Measurements from ENCODE around the gene PKD1L1.

PKD1L1 gene

DNA sequence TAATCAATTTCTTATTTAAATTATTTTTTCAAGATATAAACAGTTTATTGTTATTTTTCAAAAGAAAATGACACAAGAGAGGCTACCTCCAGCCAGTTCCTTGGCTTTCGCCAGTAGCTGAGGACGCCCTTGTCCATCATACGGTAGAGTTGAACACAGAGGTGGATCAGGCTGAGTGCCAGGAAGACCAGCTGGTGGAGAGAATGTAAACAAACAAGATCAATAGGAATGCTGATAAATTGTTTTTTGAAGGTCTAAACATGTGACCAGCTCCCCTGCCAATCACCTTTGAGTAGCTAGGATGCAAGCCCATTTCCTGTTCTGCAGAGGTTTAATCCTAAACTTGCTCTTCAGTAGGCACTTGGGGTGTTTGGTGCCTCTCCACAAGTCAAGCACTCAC lies 138.9 kb downstream of the PKD1L1 start:
- no peak overlapping the region for H3K27ac ChIP-seq (ENCODE audit: extremely low read depth, low read depth, low read length)
- no peak overlapping the region for H3K4me3 ChIP-seq (ENCODE audit: low read depth, low read length)
- no peaks in the 10 kb centered on the region for H3K36me3 ChIP-seq (ENCODE audit: control insufficient read depth in 2 of 2, insufficient read depth in 1 of 2, low read length in 2 of 2)
- no peaks in the 10 kb centered on the region for H3K4me1 ChIP-seq (ENCODE audit: control insufficient read depth, insufficient read depth, low read length)
- no peaks in the 10 kb centered on the region for H3K9me3 ChIP-seq (ENCODE audit: control insufficient read depth, insufficient read depth, low read depth, low read length)
- ChIA-PET POLR2A (no interaction called here), CTCF (interaction anchor here (0.7 to 3.9 kb wide), 5 partner anchors 10 to 1187 kb away, joined by 3 to 11 read pairs (median 4); no protein-coding TSS in a partner anchor)
- no peak for TF ChIP-seq SP3 (tag by site-specific recombination; IDR thresholded peaks at IDR 0.05)
- no peak for TF ChIP-seq ZNF423 (tag by site-specific recombination; IDR thresholded peaks at IDR 0.05)
- TF ChIP-seq PRDM10 (tag by site-specific recombination; IDR thresholded peaks at IDR 0.05) = no peak

GRCh38 chr7:47808321-47808720 lies 139.9 kb downstream of the PKD1L1 start:
- H3K9me3 ChIP-seq (ENCODE audit: control insufficient read depth, insufficient read depth, low read depth, low read length) = no peaks in the 10 kb centered on the region
- POLR2A ChIA-PET = no interaction called here
- H3K27ac ChIP-seq (ENCODE audit: extremely low read depth, low read depth, low read length) = no peak overlapping the region
- TF ChIP-seq ZNF449 (tag by site-specific recombination; IDR thresholded peaks at IDR 0.05) = no peak
- TF ChIP-seq BCL6B (tag by site-specific recombination; IDR thresholded peaks at IDR 0.05) = no peak
- TF ChIP-seq ZNF221 (tag by site-specific recombination; IDR thresholded peaks at IDR 0.05; ENCODE audit: borderline replicate concordance) = no peak
- TF ChIP-seq ZNF488 (tag by site-specific recombination; IDR thresholded peaks at IDR 0.05) = no peak
- TF ChIP-seq ZFP69B (tag by site-specific recombination; IDR thresholded peaks at IDR 0.05) = no peak
- no peak for TF ChIP-seq ZBTB11 (tag by site-specific recombination; conservative IDR thresholded peaks at IDR 0.05; ENCODE audit: low read depth)
- TF ChIP-seq ZNF433 (tag by site-specific recombination; IDR thresholded peaks at IDR 0.05; ENCODE audit: low read depth) = no peak
- TF ChIP-seq ZNF132 (tag by site-specific recombination; IDR thresholded peaks at IDR 0.05; ENCODE audit: borderline replicate concordance) = no peak
- TF ChIP-seq ZNF555 (tag by site-specific recombination; conservative IDR thresholded peaks at IDR 0.05) = no peak
- no peak for TF ChIP-seq ZNF292 (tag by site-specific recombination; IDR thresholded peaks at IDR 0.05; ENCODE audit: borderline replicate concordance, low read depth)
- TF ChIP-seq KLF10 (tag by site-specific recombination; IDR thresholded peaks at IDR 0.05) = no peak
- no peak for TF ChIP-seq ZNF394 (tag by site-specific recombination; IDR thresholded peaks at IDR 0.05; ENCODE audit: borderline replicate concordance)
- TF ChIP-seq FEZF1 (tag by site-specific recombination; IDR thresholded peaks at IDR 0.05) = no peak
- TF ChIP-seq ZNF830 (tag by site-specific recombination; IDR thresholded peaks at IDR 0.05; ENCODE audit: low read depth) = no peak
- CTCF ChIA-PET = interaction anchor here (0.7 to 3.9 kb wide), 5 partner anchors 10 to 542 kb away, joined by 3 to 11 read pairs (median 4); no protein-coding TSS in a partner anchor
- H3K36me3 ChIP-seq (ENCODE audit: control insufficient read depth in 2 of 2, insufficient read depth in 1 of 2, low read length in 2 of 2) = no peaks in the 10 kb centered on the region
- H3K4me1 ChIP-seq (ENCODE audit: control insufficient read depth, insufficient read depth, low read length) = no peaks in the 10 kb centered on the region
- H3K4me3 ChIP-seq (ENCODE audit: low read depth, low read length) = no peak overlapping the region

Measured in HEK293 (cell line).